SK-N-MC (cell line): ENCODE data around the gene LRCH1.

Experiments used
- DNase-seq: peaks from one replicate; pipeline ENCODE4 v3.0.0-alpha.2; 2011; ENCODE audit warnings: low read depth, low spot score
- H3K27ac ChIP-seq: fragments of 200-600 bp; sonication (generic); 2 replicates; pipeline ENCODE4 v1.5.1; 2016; ENCODE audit warnings: mixed run types
- H3K36me3 ChIP-seq: fragments of 200-600 bp; sonication (generic); 2 replicates; pipeline ENCODE4 v1.6.1; 2017; ENCODE audit warnings: antibody characterized with exemption, low read length, mixed read lengths; ENCODE audit not compliant: insufficient read depth
- H3K4me3 ChIP-seq: fragments of 200-600 bp; sonication (generic); 2 replicates; pipeline ENCODE4 v1.5.1; 2016
- H3K9ac ChIP-seq: fragments of 200-600 bp; sonication (generic); 2 replicates; pipeline ENCODE4 v1.8.0; 2017; ENCODE audit warnings: mixed run types, mixed read lengths; ENCODE audit not compliant: insufficient read length
- H3K9me3 ChIP-seq: fragments of 200-600 bp; sonication (generic); 2 replicates; pipeline ENCODE4 v1.6.1; 2017; ENCODE audit warnings: low read depth, mild to moderate bottlenecking, antibody characterized with exemption, low read length, moderate library complexity, mixed read lengths
- EZH2 ChIP-seq: fragments of 200-600 bp; sonication (generic); IDR thresholded peaks from one replicate; pipeline ENCODE4 v1.6.1; 2017; ENCODE audit warnings: antibody characterized with exemption
- FOXP2 ChIP-seq: optimal IDR thresholded peaks from 2 replicates; pipeline ENCODE3; 2011; ENCODE audit warnings: mild to moderate bottlenecking, moderate library complexity; ENCODE audit not compliant: insufficient read depth; ENCODE audit errors: extremely low read length, control extremely low read depth
- POLR2AphosphoS5 ChIP-seq: IDR thresholded peaks from 2 replicates; pipeline ENCODE4 v1.6.1; 2012; ENCODE audit warnings: mild to moderate bottlenecking, low read depth, low read length, borderline replicate concordance

The LRCH1 gene

GRCh38 chr13:46773541-46773940 is 220.6 kb downstream of the LRCH1 start:
- H3K9me3 ChIP-seq, result no peaks in the 10 kb centered on the region
- TF ChIP-seq EZH2 (no peak), POLR2AphosphoS5 (no peak), FOXP2 (no peak)
- no peak overlapping the region for H3K27ac ChIP-seq
- H3K4me3 ChIP-seq, result no peak overlapping the region
- H3K36me3 ChIP-seq, result peaks cover 82% of the 10 kb centered on the region
- H3K9ac ChIP-seq, result no peak overlapping the region
- DNase-seq, result no peak

- H3K9ac ChIP-seq, result no peak overlapping the region
- H3K27ac ChIP-seq, result no peak overlapping the region
- no peak for DNase-seq
- TF ChIP-seq FOXP2, result no peak
- no peak for TF ChIP-seq POLR2AphosphoS5
- TF ChIP-seq EZH2, result no peak
- no peaks in the 10 kb centered on the region for H3K9me3 ChIP-seq
- peaks cover 94% of the 10 kb centered on the region for H3K36me3 ChIP-seq
- H3K4me3 ChIP-seq, result no peak overlapping the region
Measured at GRCh38 chr13:46775385-46776107, 222.6 kb downstream of the LRCH1 start.

- peaks cover 94% of the 10 kb centered on the region for H3K36me3 ChIP-seq
- no peak for DNase-seq
- H3K9me3 ChIP-seq, result no peaks in the 10 kb centered on the region
- no peak overlapping the region for H3K4me3 ChIP-seq
- H3K9ac ChIP-seq, result no peak overlapping the region
- no peak overlapping the region for H3K27ac ChIP-seq
- TF ChIP-seq FOXP2 (no peak), EZH2 (no peak), POLR2AphosphoS5 (no peak)
Measured at GRCh38 chr13:46778095-46778494, 225.1 kb downstream of the LRCH1 start.

- Histone ChIP-seq H3K9me3 (no peaks in the 10 kb centered on the region), H3K9ac (no peak overlapping the region), H3K36me3 (peaks cover 91% of the 10 kb centered on the region), H3K4me3 (no peak overlapping the region), H3K27ac (no peak overlapping the region)
- DNase-seq, result no peak
- no peak for TF ChIP-seq FOXP2
Measured at GRCh38 chr13:46778890-46779289, 225.9 kb downstream of the LRCH1 start.

GRCh38 chr13:46782066-46782465 is 229.1 kb downstream of the LRCH1 start:
- Histone ChIP-seq H3K4me3 (no peak overlapping the region), H3K9ac (no peak overlapping the region), H3K27ac (no peak overlapping the region), H3K36me3 (peaks cover 92% of the 10 kb centered on the region), H3K9me3 (no peaks in the 10 kb centered on the region)
- no peak for DNase-seq
- no peak for TF ChIP-seq FOXP2

GRCh38 chr13:46782691-46783090 is 229.7 kb downstream of the LRCH1 start:
- peaks cover 90% of the 10 kb centered on the region for H3K36me3 ChIP-seq
- H3K27ac ChIP-seq, result no peak overlapping the region
- H3K4me3 ChIP-seq, result no peak overlapping the region
- DNase-seq, result no peak
- no peak overlapping the region for H3K9ac ChIP-seq
- H3K9me3 ChIP-seq, result no peaks in the 10 kb centered on the region
- no peak for TF ChIP-seq POLR2AphosphoS5
- no peak for TF ChIP-seq EZH2
- TF ChIP-seq FOXP2, result no peak

GRCh38 chr13:46783504-46783903 is 230.5 kb downstream of the LRCH1 start:
- peaks cover 88% of the 10 kb centered on the region for H3K36me3 ChIP-seq
- no peak overlapping the region for H3K4me3 ChIP-seq
- H3K27ac ChIP-seq, result no peak overlapping the region
- H3K9ac ChIP-seq, result no peak overlapping the region
- no peak for DNase-seq
- H3K9me3 ChIP-seq, result no peaks in the 10 kb centered on the region
- TF ChIP-seq POLR2AphosphoS5 (no peak), EZH2 (no peak), FOXP2 (no peak)

GRCh38 chr13:46795321-46795720 is 242.4 kb downstream of the LRCH1 start:
- DNase-seq, result no peak
- Histone ChIP-seq H3K36me3 (peaks cover 32% of the 10 kb centered on the region), H3K4me3 (peak overlapping the region; percentile 98), H3K9ac (peak overlapping the region; percentile 11), H3K9me3 (no peaks in the 10 kb centered on the region), H3K27ac (no peak overlapping the region)
- TF ChIP-seq POLR2AphosphoS5 (no peak), FOXP2 (no peak), EZH2 (no peak)

- H3K36me3 ChIP-seq, result peaks cover 24% of the 10 kb centered on the region
- no peak for DNase-seq
- H3K9me3 ChIP-seq, result no peaks in the 10 kb centered on the region
- no peak overlapping the region for H3K27ac ChIP-seq
- H3K9ac ChIP-seq, result peak overlapping the region; percentile 98
- peak overlapping the region; percentile 98 for H3K4me3 ChIP-seq
- TF ChIP-seq FOXP2, result no peak
- TF ChIP-seq POLR2AphosphoS5, result no peak
- no peak for TF ChIP-seq EZH2
Measured at GRCh38 chr13:46796129-46796514, 243.2 kb downstream of the LRCH1 start.
